ENCODE measurements around the gene SH3GLB1. TPM values are rescaled to one million over a fixed set of nuclear protein-coding genes. Genes with fewer than 3 reads are reported as not detected.

The SH3GLB1 gene
- total and polyA plus RNA-seq, 2 of the 8 experiments (the other 6 are each of a cell fraction or from before 2014, with no cell fraction given) = 7.7 to 43.1 TPM

- TF ChIP-seq, protein P1, sequence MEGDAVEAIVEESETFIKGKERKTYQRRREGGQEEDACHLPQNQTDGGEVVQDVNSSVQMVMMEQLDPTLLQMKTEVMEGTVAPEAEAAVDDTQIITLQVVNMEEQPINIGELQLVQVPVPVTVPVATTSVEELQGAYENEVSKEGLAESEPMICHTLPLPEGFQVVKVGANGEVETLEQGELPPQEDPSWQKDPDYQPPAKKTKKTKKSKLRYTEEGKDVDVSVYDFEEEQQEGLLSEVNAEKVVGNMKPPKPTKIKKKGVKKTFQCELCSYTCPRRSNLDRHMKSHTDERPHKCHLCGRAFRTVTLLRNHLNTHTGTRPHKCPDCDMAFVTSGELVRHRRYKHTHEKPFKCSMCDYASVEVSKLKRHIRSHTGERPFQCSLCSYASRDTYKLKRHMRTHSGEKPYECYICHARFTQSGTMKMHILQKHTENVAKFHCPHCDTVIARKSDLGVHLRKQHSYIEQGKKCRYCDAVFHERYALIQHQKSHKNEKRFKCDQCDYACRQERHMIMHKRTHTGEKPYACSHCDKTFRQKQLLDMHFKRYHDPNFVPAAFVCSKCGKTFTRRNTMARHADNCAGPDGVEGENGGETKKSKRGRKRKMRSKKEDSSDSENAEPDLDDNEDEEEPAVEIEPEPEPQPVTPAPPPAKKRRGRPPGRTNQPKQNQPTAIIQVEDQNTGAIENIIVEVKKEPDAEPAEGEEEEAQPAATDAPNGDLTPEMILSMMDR (IDR thresholded peaks at IDR 0.05; ENCODE audit: control extremely low read depth in 1 of 3, insufficient read depth in 1 of 3, low read depth in 1 of 3, low read length in 3 of 3) = no peak
- TF ChIP-seq NANOG (IDR thresholded peaks at IDR 0.05; ENCODE audit: insufficient read depth, low read depth, low read length, poor library complexity, severe bottlenecking) = no peak
- TF ChIP-seq, protein P2, sequence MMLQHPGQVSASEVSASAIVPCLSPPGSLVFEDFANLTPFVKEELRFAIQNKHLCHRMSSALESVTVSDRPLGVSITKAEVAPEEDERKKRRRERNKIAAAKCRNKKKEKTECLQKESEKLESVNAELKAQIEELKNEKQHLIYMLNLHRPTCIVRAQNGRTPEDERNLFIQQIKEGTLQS (IDR thresholded peaks at IDR 0.05; ENCODE audit: insufficient read depth, low read depth, low read length) = no peak
- no peak for TF ChIP-seq SP1 (IDR thresholded peaks at IDR 0.05; ENCODE audit: low read depth, low read length)
- no peak for TF ChIP-seq POU5F1 (IDR thresholded peaks at IDR 0.05; ENCODE audit: low read depth, low read length)
- TF ChIP-seq POLR2A (IDR thresholded peaks at IDR 0.05; ENCODE audit: control extremely low read depth in 1 of 2, low read depth in 2 of 2, low read length in 2 of 2) = no peak
- no peak for TF ChIP-seq CBX5 (IDR thresholded peaks at IDR 0.05; ENCODE audit: low read depth, low read length)
- TF ChIP-seq ASH2L (IDR thresholded peaks at IDR 0.05; ENCODE audit: low read length) = no peak
- no peak for TF ChIP-seq RFX5 (IDR thresholded peaks at IDR 0.05; ENCODE audit: borderline replicate concordance, low read depth, low read length)
These were observed 71.0 kb downstream of the SH3GLB1 start (continued) for GRCh38 chr1:86775395-86775794.
